ENCODE data around the gene SVOP. TPM values are rescaled to one million over a fixed set of nuclear protein-coding genes. Genes with fewer than 3 reads are reported as not detected.

The SVOP gene
- total and polyA plus RNA-seq, 2 of the 8 experiments (the other 6 are each of a cell fraction or from before 2014, with no cell fraction given) = 0.06 TPM; not detected in 1

DNA sequence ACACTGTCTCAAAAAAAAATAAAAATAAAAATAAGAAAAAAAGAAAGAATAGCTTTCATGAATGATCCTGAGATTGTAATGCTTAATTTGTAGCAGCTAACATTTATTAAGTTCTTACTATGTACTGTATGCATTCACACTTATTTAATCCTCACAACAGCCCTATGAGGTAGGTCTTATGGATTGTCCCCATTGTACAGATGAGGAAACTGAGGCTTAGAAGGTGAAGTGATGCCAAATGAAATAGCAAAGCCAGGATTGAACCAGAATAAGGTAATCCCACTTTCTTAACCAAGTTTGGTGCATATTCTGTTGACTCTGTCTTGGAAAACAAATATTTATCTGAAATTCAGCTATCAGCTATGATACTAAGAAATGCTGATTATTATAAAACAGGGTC, 33.7 kb upstream of the SVOP start:
- Histone ChIP-seq H3K4me3 (ENCODE audit: extremely low read depth in 1 of 4, insufficient read depth in 2 of 4, low read depth in 3 of 4, low read length in 4 of 4) (no peak overlapping the region), H4K8ac (ENCODE audit: extremely low read depth, insufficient read depth, low read length) (no peak overlapping the region), H3K18ac (ENCODE audit: extremely low read depth, low read length) (no peak overlapping the region), H3K27me3 (replicated peaks in 1 of 4; ENCODE audit: control insufficient read depth in 3 of 4, extremely low read depth in 1 of 4, insufficient read depth in 3 of 4, low read length in 3 of 4) (no peaks in the 10 kb centered on the region), H3K9me3 (ENCODE audit: insufficient read depth in 2 of 2, low read depth in 1 of 2, low read length in 1 of 2) (no peaks in the 10 kb centered on the region), H3K4me2 (ENCODE audit: insufficient read depth in 1 of 2, low read depth in 2 of 2, low read length in 2 of 2) (no peak overlapping the region), H2BK5ac (ENCODE audit: low read depth, low read length) (no peak overlapping the region), H2AFZ (ENCODE audit: low read length) (no peak overlapping the region), H2BK120ac (replicated peaks; ENCODE audit: low read depth, low read length) (no peak overlapping the region), H2AK5ac (ENCODE audit: low read depth, low read length) (no peak overlapping the region), H3K4me1 (replicated peaks in 1 of 4; ENCODE audit: control insufficient read depth in 3 of 4, insufficient read depth in 4 of 4, low read length in 3 of 4) (no peaks in the 10 kb centered on the region; a peak in 1 of 7 replicates), H3K23ac (ENCODE audit: insufficient read length) (no peak overlapping the region), H4K20me1 (replicated peaks in 1 of 2; ENCODE audit: control insufficient read depth in 1 of 2, insufficient read depth in 2 of 2, low read length in 2 of 2) (no peaks in the 10 kb centered on the region), H3K27ac (ENCODE audit: low read depth, low read length) (no peak overlapping the region), H3K9ac (replicated peaks in 1 of 4; ENCODE audit: extremely low read depth in 1 of 4, low read depth in 3 of 4, low read length in 3 of 4) (no peak overlapping the region), H2BK15ac (ENCODE audit: low read length) (no peak overlapping the region), H3K23me2 (ENCODE audit: low read depth, low read length) (no peaks in the 10 kb centered on the region), H3K14ac (ENCODE audit: insufficient read length) (no peak overlapping the region), H3K4ac (replicated peaks; ENCODE audit: insufficient read length, low read depth, low read length) (no peak overlapping the region), H2BK12ac (ENCODE audit: low read depth, low read length) (no peak overlapping the region), H4K5ac (ENCODE audit: insufficient read length, low read depth, low read length) (no peak overlapping the region), H2BK20ac (ENCODE audit: low read length) (no peak overlapping the region), H4K91ac (replicated peaks; ENCODE audit: insufficient read length, low read length) (no peak overlapping the region), H3K79me1 (ENCODE audit: low read depth, low read length) (no peaks in the 10 kb centered on the region), H3K56ac (replicated peaks; ENCODE audit: insufficient read length, low read depth, low read length) (no peak overlapping the region), H3K36me3 (ENCODE audit: control insufficient read depth in 2 of 4, insufficient read depth in 4 of 4, low read length in 3 of 4) (no peaks in the 10 kb centered on the region), H3K79me2 (ENCODE audit: control insufficient read depth in 1 of 2, insufficient read depth in 2 of 2, low read length in 2 of 2) (no peaks in the 10 kb centered on the region)
- FAIRE-seq = no peak
- ChIA-PET CTCF (ENCODE audit: partially characterized antibody) (interaction anchor here (0.8 to 1.9 kb wide), 3 partner anchors 13 to 171 kb away, joined by 3 to 6 read pairs (median 4); no protein-coding TSS in a partner anchor), POLR2A (ENCODE audit: partially characterized antibody) (interaction anchor here (1.5 kb wide), 1 partner anchor 41 kb away, joined by 4 read pairs; no protein-coding TSS in a partner anchor)
- TF ChIP-seq SIN3A (conservative IDR thresholded peaks at IDR 0.05 in 1 of 2, IDR thresholded peaks at IDR 0.05 in 1 of 2; ENCODE audit: low read depth in 1 of 2, low read length in 2 of 2) (no peak), ASH2L (IDR thresholded peaks at IDR 0.05; ENCODE audit: low read length) (no peak), SIX5 (IDR thresholded peaks at IDR 0.05; ENCODE audit: low read depth, low read length) (no peak), JUN (IDR thresholded peaks at IDR 0.05; ENCODE audit: low read depth, low read length) (no peak), YY1 (IDR thresholded peaks at IDR 0.05; ENCODE audit: low read depth, low read length) (no peak), CREB1 (IDR thresholded peaks at IDR 0.05) (no peak), CHD1 (IDR thresholded peaks at IDR 0.05; ENCODE audit: low read depth, low read length) (no peak), RXRA (IDR thresholded peaks at IDR 0.05; ENCODE audit: insufficient read depth, low read depth, low read length) (no peak), SP2 (IDR thresholded peaks at IDR 0.05; ENCODE audit: low read length) (no peak), SAP30 (IDR thresholded peaks at IDR 0.05; ENCODE audit: insufficient read depth, insufficient replicate concordance, low read length) (no peak), RAD21 (IDR thresholded peaks at IDR 0.05 in 1 of 2, conservative IDR thresholded peaks at IDR 0.05 in 1 of 2; ENCODE audit: low read depth in 2 of 2, low read length in 2 of 2) (no peak), POU5F1 (IDR thresholded peaks at IDR 0.05; ENCODE audit: low read depth, low read length) (no peak), RFX5 (IDR thresholded peaks at IDR 0.05; ENCODE audit: borderline replicate concordance, low read depth, low read length) (no peak), POLR2A (IDR thresholded peaks at IDR 0.05; ENCODE audit: control extremely low read depth in 1 of 2, low read depth in 2 of 2, low read length in 2 of 2) (no peak)
- TF ChIP-seq, protein P1, sequence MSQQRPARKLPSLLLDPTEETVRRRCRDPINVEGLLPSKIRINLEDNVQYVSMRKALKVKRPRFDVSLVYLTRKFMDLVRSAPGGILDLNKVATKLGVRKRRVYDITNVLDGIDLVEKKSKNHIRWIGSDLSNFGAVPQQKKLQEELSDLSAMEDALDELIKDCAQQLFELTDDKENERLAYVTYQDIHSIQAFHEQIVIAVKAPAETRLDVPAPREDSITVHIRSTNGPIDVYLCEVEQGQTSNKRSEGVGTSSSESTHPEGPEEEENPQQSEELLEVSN (IDR thresholded peaks at IDR 0.05) = no peak
- no peak for DNase-seq (ENCODE audit: low read depth in 1 of 2, low spot score in 2 of 2)
